GM21825 (cell line): ENCODE measurements around the gene ARL5B.

Experiments
- ATAC-seq: cut with Tn5 transposase; IDR thresholded peaks from one replicate; pipeline ENCODE4 v1.9.1; 2021; ENCODE audit warnings: mild to moderate bottlenecking, moderate library complexity; ENCODE audit not compliant: unreplicated experiment

ARL5B gene

GRCh38 chr10:18658271-18659124 is 733 bp upstream of the ARL5B start:
- no peak for ATAC-seq

GRCh38 chr10:18659819-18660535 is 746 bp downstream of the ARL5B start:
- peak; percentile 18 for ATAC-seq

GRCh38 chr10:18660816-18661431 is 1.7 kb downstream of the ARL5B start:
- ATAC-seq, result no peak

- ATAC-seq, result no peak
Observed at GRCh38 chr10:18664841-18665478, 5.7 kb downstream of the ARL5B start.

- ATAC-seq, result no peak
Observed at GRCh38 chr10:18665815-18666558, 6.8 kb downstream of the ARL5B start.

GRCh38 chr10:18666810-18667209 is 7.6 kb downstream of the ARL5B start:
- ATAC-seq, result no peak

GRCh38 chr10:18668026-18668425 is 8.8 kb downstream of the ARL5B start:
- no peak for ATAC-seq

GRCh38 chr10:18675086-18675801 is 16.0 kb downstream of the ARL5B start:
- ATAC-seq, result no peak

GRCh38 chr10:18680754-18681153 is 21.5 kb downstream of the ARL5B start:
- no peak for ATAC-seq

- ATAC-seq, result no peak
Observed at GRCh38 chr10:18681366-18681765, 22.1 kb downstream of the ARL5B start.

- no peak for ATAC-seq
Observed at GRCh38 chr10:18681971-18682411, 22.8 kb downstream of the ARL5B start.

GRCh38 chr10:18683427-18683826 is 24.2 kb downstream of the ARL5B start:
- ATAC-seq, result no peak

- ATAC-seq, result no peak
Observed at GRCh38 chr10:18684416-18684815, 25.2 kb downstream of the ARL5B start.

GRCh38 chr10:18684953-18685352 is 25.7 kb downstream of the ARL5B start:
- ATAC-seq, result no peak

GRCh38 chr10:18685555-18685954 is 26.3 kb downstream of the ARL5B start:
- ATAC-seq, result no peak

GRCh38 chr10:18687195-18687594 is 28.0 kb downstream of the ARL5B start:
- ATAC-seq, result no peak

- ATAC-seq, result no peak
Observed at GRCh38 chr10:18687706-18688105, 28.5 kb downstream of the ARL5B start.

- no peak for ATAC-seq
Observed at GRCh38 chr10:18689498-18689897, 30.3 kb downstream of the ARL5B start.

- no peak for ATAC-seq
Observed at GRCh38 chr10:18690541-18690940, 31.3 kb downstream of the ARL5B start.
